ENCODE data around the gene COL11A1. TPM values are rescaled to one million over a fixed set of nuclear protein-coding genes. Genes with fewer than 3 reads are reported as not detected.

COL11A1 gene
- total and polyA plus RNA-seq, 2 of the 4 experiments (the other 2 are of a cell fraction): 4.6 to 5.2 TPM

GRCh38 chr1:102891868-102892625 is 216.3 kb downstream of the COL11A1 start:
- CTCF ChIA-PET: interaction anchor here (0.6 kb wide), 1 partner anchor 43 kb away, joined by 4 read pairs; no protein-coding TSS in a partner anchor
- Histone ChIP-seq H3K23ac (ENCODE audit: low read depth, low read length) (no peak overlapping the region), H3K27ac (ENCODE audit: insufficient read depth, low read length) (no peak overlapping the region), H3K4me3 (ENCODE audit: insufficient read depth, low read depth, low read length) (no peak overlapping the region), H3K27me3 (ENCODE audit: control insufficient read depth, insufficient read depth, low read length) (no peaks in the 10 kb centered on the region), H3K36me3 (ENCODE audit: control insufficient read depth, insufficient read depth, low read length) (no peaks in the 10 kb centered on the region), H3K14ac (replicated peaks; ENCODE audit: low read depth, low read length) (0 out of 2 replicates have a peak overlapping the region, but pooled peaks have one; percentile 1), H3K56ac (ENCODE audit: extremely low read depth, insufficient read depth, low read length) (no peak overlapping the region), H2BK15ac (ENCODE audit: low read depth, low read length) (no peak overlapping the region; the same call in 2 of the 3 replicates), H3K9ac (ENCODE audit: low read depth, low read length) (no peak overlapping the region), H3K4ac (ENCODE audit: low read depth, low read length) (0 out of 2 replicates have a peak overlapping the region, but pooled peaks have one; percentile 20), H3K18ac (ENCODE audit: low read depth, low read length) (peak overlapping the region; percentile 3; the same call in 1 of the 2 replicates), H2AK9ac (replicated peaks; ENCODE audit: low read depth, low read length, poor library complexity) (no peak overlapping the region), H2BK5ac (ENCODE audit: low read depth, low read length, poor library complexity, severe bottlenecking) (peak overlapping the region; percentile 63), H4K5ac (ENCODE audit: low read depth, low read length) (no peak overlapping the region), H2BK120ac (ENCODE audit: low read depth, low read length) (no peak overlapping the region), H3K79me1 (ENCODE audit: low read depth in 1 of 2, low read length in 2 of 2) (no peaks in the 10 kb centered on the region), H4K8ac (ENCODE audit: low read depth in 2 of 2, low read length in 2 of 2) (peak overlapping the region in 1 of 2 experiments; percentile 13; a peak in 2 of 4 replicates), H3K9me1 (ENCODE audit: insufficient read depth, low read length) (peaks cover 3% of the 10 kb centered on the region), H4K20me1 (ENCODE audit: insufficient read depth, low read length) (no peaks in the 10 kb centered on the region), H3K4me1 (ENCODE audit: control insufficient read depth, insufficient read depth, low read length) (peaks cover 3% of the 10 kb centered on the region; the same call in 1 of the 2 replicates), H3K4me2 (ENCODE audit: low read depth, low read length) (peak overlapping the region; percentile 29; the same call in 1 of the 2 replicates), H2BK20ac (ENCODE audit: low read depth, low read length) (peak overlapping the region; percentile 69; the same call in 1 of the 2 replicates), H2AK5ac (ENCODE audit: low read depth, low read length) (no peak overlapping the region), H4K91ac (ENCODE audit: insufficient read depth, low read depth, low read length) (no peak overlapping the region), H3K9me3 (ENCODE audit: control insufficient read depth, insufficient read depth, low read length) (no peaks in the 10 kb centered on the region), H2AFZ (replicated peaks; ENCODE audit: low read length, poor library complexity) (no peak overlapping the region)
- WGBS, 2 experiments (ENCODE audit: extremely low coverage in 2 of 2, insufficient read length in 1 of 2): no CpG with 5 or more reads among the region's 4 CpGs
- dilution Hi-C loops (cut with HindIII; ENCODE audit: low sequenced_read_pairs, unreplicated experiment) (no loop called here), in situ Hi-C loops (cut with MboI; ENCODE audit: low sequenced_read_pairs) (no loop called here), intact Hi-C loops (cut with micrococcal nuclease) (no loop called here)
- BruUV-seq (replicated peaks): no TSS peak
- DNase-seq: peak; percentile 87
- POLR2A ChIA-PET (ENCODE audit: unreplicated experiment): no interaction called here
- peak; percentile 66 for ATAC-seq (ENCODE audit: low read depth)
- TF ChIP-seq BHLHE40 (IDR thresholded peaks at IDR 0.05; ENCODE audit: low read depth, low read length): no peak
- no peak for TF ChIP-seq NFE2L2 (IDR thresholded peaks at IDR 0.05; ENCODE audit: low read depth, low read length)
- TF ChIP-seq FOS (IDR thresholded peaks at IDR 0.05; ENCODE audit: low read depth, low read length): peak; percentile 46; the same call in 1 of the 2 replicates
- TF ChIP-seq SMC3 (IDR thresholded peaks at IDR 0.05; ENCODE audit: low read depth, low read length): no peak

Measured in IMR-90 (cell line).